Skeletal muscle tissue (tissue), 4 donors: Measurements from ENCODE around the gene STK32B. TPM values are rescaled to one million over a fixed set of nuclear protein-coding genes. Genes with fewer than 3 reads are reported as not detected.

Experiments
- H3K27ac ChIP-seq: one replicate; pipeline ENCODE4 v1.7.0; 2013; ENCODE audit warnings: mild to moderate bottlenecking, low read depth, low read length, inconsistent platforms
- H3K27me3 ChIP-seq, 3 donors: one replicate each; pipeline ENCODE4 v1.7.0; 2013; ENCODE audit warnings: low read length in 3 of 3; ENCODE audit not compliant: control insufficient read depth in 3 of 3, insufficient read depth in 3 of 3
- H3K36me3 ChIP-seq, 3 donors: one replicate each; pipeline ENCODE4 v1.7.0; 2013; ENCODE audit warnings: low read length in 3 of 3; ENCODE audit not compliant: control insufficient read depth in 3 of 3, insufficient read depth in 3 of 3
- H3K4me1 ChIP-seq, 3 donors: one replicate each; pipeline ENCODE4 v1.7.0; 2013; ENCODE audit warnings: low read length in 3 of 3, mild to moderate bottlenecking in 3 of 3; ENCODE audit not compliant: control insufficient read depth in 3 of 3, insufficient read depth in 3 of 3
- H3K4me3 ChIP-seq, 3 donors: one replicate each; pipeline ENCODE4 v1.7.0; 2013; ENCODE audit warnings: low read length in 3 of 3
- H3K9ac ChIP-seq, 3 donors: one replicate each; pipeline ENCODE4 v1.7.0; 2013; ENCODE audit warnings: low read length in 3 of 3, mild to moderate bottlenecking in 3 of 3, moderate library complexity in 2 of 3, low read depth in 1 of 3
- H3K9me3 ChIP-seq, 3 donors: one replicate each; pipeline ENCODE4 v1.7.0; 2013; ENCODE audit warnings: low read length in 3 of 3; ENCODE audit not compliant: control insufficient read depth in 3 of 3
- total RNA-seq: library from RNA; depleted of rRNA; stranded (reverse); fragments of >200 nt; gene quantifications from one replicate; pipeline ENCODE4 v1.2.3, GENCODE V29; 2014
- donor health status: Osteomylitis.

Gene STK32B
- total RNA-seq, 1 donor from 2014 or later: 5.7 TPM

DNA sequence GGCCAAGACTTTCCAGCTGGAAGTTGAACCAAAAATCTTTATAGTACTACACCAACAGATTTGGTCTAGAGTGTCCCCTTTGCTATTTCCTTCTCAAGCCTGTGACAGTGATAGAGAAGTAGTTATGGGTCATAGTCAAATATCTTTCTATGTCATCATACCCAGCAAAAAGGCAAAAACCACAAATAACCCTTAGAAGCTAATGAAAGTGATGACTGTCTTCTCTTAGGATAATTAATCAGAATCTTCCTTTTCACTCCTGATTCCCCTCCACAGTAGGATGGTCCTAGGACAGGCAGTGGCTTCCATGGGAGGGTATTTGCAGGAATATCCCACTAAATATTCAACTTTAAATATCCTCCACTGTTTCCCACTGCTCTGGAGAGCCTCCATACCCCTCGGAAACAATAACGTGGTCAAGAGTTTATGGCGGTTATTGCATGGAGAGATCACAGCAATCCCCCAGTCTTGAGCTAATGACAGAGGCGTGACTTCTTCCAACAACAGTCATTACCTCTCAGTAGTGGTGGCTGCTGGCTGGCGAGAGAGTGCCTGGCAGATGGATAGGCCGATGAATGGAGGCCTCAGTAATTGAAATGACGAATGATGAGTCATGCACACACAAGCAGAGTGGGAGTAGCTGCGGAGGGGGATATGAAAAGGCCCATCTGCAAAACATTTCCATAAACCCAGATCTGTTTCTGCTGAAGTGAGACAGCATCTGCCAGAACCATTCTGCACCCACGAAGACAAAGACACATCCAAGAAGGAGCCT, 154.9 kb downstream of the STK32B start:
- H3K9ac ChIP-seq: no peak overlapping the region
- no peak overlapping the region for H3K4me3 ChIP-seq
- no peaks in the 10 kb centered on the region for H3K27me3 ChIP-seq
- H3K4me1 ChIP-seq: no peaks in the 10 kb centered on the region
- no peaks in the 10 kb centered on the region for H3K9me3 ChIP-seq
- H3K36me3 ChIP-seq: no peaks in the 10 kb centered on the region
- no peak overlapping the region for H3K27ac ChIP-seq

GRCh38 chr4:5209862-5210261, 158.6 kb downstream of the STK32B start:
- H3K9ac ChIP-seq: no peak overlapping the region
- H3K4me3 ChIP-seq: no peak overlapping the region
- H3K27me3 ChIP-seq: no peaks in the 10 kb centered on the region
- no peaks in the 10 kb centered on the region for H3K36me3 ChIP-seq
- H3K4me1 ChIP-seq: no peaks in the 10 kb centered on the region
- no peaks in the 10 kb centered on the region for H3K9me3 ChIP-seq
- no peak overlapping the region for H3K27ac ChIP-seq

GRCh38 chr4:5211282-5211839, 160.1 kb downstream of the STK32B start:
- Histone ChIP-seq H3K27me3 (no peaks in the 10 kb centered on the region), H3K36me3 (no peaks in the 10 kb centered on the region)

GRCh38 chr4:5212255-5213013, 161.2 kb downstream of the STK32B start:
- H3K27me3 ChIP-seq: no peaks in the 10 kb centered on the region
- H3K36me3 ChIP-seq: no peaks in the 10 kb centered on the region
- no peak overlapping the region for H3K9ac ChIP-seq
- H3K4me3 ChIP-seq: no peak overlapping the region
- H3K4me1 ChIP-seq: no peaks in the 10 kb centered on the region
- no peak overlapping the region for H3K27ac ChIP-seq
- no peaks in the 10 kb centered on the region for H3K9me3 ChIP-seq

More at GRCh38 chr4:5211282-5211839, 160.1 kb downstream of the STK32B start:
- H3K9ac ChIP-seq: no peak overlapping the region
- no peaks in the 10 kb centered on the region for H3K9me3 ChIP-seq
- H3K4me1 ChIP-seq: no peaks in the 10 kb centered on the region
- H3K27ac ChIP-seq: no peak overlapping the region
- H3K4me3 ChIP-seq: no peak overlapping the region

GRCh38 chr4:5213087-5213595, 161.9 kb downstream of the STK32B start:
- Histone ChIP-seq H3K4me3 (no peak overlapping the region), H3K9ac (no peak overlapping the region), H3K36me3 (no peaks in the 10 kb centered on the region), H3K4me1 (no peaks in the 10 kb centered on the region), H3K9me3 (no peaks in the 10 kb centered on the region), H3K27ac (no peak overlapping the region), H3K27me3 (no peaks in the 10 kb centered on the region)

GRCh38 chr4:5215321-5215720, 164.0 kb downstream of the STK32B start:
- Histone ChIP-seq H3K4me1 (no peaks in the 10 kb centered on the region), H3K9me3 (no peaks in the 10 kb centered on the region), H3K27ac (no peak overlapping the region), H3K4me3 (no peak overlapping the region), H3K36me3 (no peaks in the 10 kb centered on the region), H3K27me3 (no peaks in the 10 kb centered on the region), H3K9ac (no peak overlapping the region)

DNA sequence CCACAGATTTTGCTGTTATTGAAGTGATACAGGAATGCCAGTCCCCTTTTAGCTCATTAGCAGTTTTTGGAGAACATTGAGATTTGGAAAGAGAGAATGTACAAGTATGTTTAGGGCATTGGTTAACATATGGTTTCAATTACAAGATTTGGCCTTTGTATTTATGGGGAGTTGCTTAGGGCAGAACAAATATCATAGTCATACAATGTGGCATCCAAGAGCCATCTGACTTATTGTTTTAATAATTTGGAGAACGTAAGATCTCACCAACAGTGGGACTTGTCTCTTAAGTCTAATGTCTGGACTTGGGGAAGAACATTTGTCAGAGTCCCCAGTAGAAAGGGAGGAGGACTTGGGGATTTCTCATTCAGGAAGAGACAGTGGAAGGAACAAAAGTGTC, 166.1 kb downstream of the STK32B start:
- H3K9me3 ChIP-seq: peaks cover 0 to 5% (median 2%) of the 10 kb centered on the region in 3 donors
- no peaks in the 10 kb centered on the region for H3K4me1 ChIP-seq
- no peaks in the 10 kb centered on the region for H3K27me3 ChIP-seq
- no peaks in the 10 kb centered on the region for H3K36me3 ChIP-seq
- no peak overlapping the region for H3K4me3 ChIP-seq
- no peak overlapping the region for H3K27ac ChIP-seq
- no peak overlapping the region for H3K9ac ChIP-seq

- no peak overlapping the region for H3K27ac ChIP-seq
- H3K9me3 ChIP-seq: peaks cover 0 to 5% (median 2%) of the 10 kb centered on the region in 3 donors
- no peaks in the 10 kb centered on the region for H3K36me3 ChIP-seq
- H3K9ac ChIP-seq: no peak overlapping the region
- no peak overlapping the region for H3K4me3 ChIP-seq
- H3K27me3 ChIP-seq: no peaks in the 10 kb centered on the region
- H3K4me1 ChIP-seq: no peaks in the 10 kb centered on the region
Measured at GRCh38 chr4:5218376-5219069, 167.2 kb downstream of the STK32B start.

- Histone ChIP-seq H3K27me3 (no peaks in the 10 kb centered on the region), H3K9me3 (peaks cover 0 to 5% (median 2%) of the 10 kb centered on the region in 3 donors)
Measured at GRCh38 chr4:5220028-5220427, 168.7 kb downstream of the STK32B start.

More at GRCh38 chr4:5220028-5220427, 168.7 kb downstream of the STK32B start:
- H3K27ac ChIP-seq: no peak overlapping the region
- no peaks in the 10 kb centered on the region for H3K4me1 ChIP-seq
- no peak overlapping the region for H3K9ac ChIP-seq
- no peak overlapping the region for H3K4me3 ChIP-seq
- H3K36me3 ChIP-seq: no peaks in the 10 kb centered on the region
